ENCODE data around the gene GCLM.
"Not testable (repeated sequence)": the region's sequence is repeated elsewhere in the genome, so short reads cannot be mapped to it uniquely, and the experiment has no call there.

GCLM gene

DNA sequence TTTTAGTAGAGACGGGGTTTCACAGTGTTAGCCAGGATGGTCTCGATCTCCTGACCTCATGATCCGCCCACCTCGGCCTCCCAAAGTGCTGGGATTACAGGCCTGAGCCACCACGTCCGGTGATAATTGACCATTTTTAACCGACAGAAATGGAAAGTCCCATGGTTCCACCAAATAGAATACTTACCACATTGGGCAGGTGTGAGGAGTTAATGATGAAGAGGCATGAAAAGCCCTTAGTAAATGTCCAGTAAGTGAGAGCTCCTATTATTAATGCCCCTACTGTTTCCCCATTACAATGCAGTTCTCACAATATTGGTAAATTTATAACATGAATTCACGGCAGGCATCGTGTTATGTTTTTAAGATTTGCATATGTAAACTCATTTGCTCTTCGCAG, 8.1 kb upstream of the GCLM start:
- FAIRE-seq (no peak), DNase-seq (ENCODE audit: insufficient read length, low spot score) (no peak)
- TF ChIP-seq PAX5 (IDR thresholded peaks at IDR 0.05; ENCODE audit: insufficient read depth, low read length, severe bottlenecking) = no peak
- TF ChIP-seq POU2F2 (IDR thresholded peaks at IDR 0.05; ENCODE audit: low read depth, low read length) = no peak
- TF ChIP-seq POLR2A (IDR thresholded peaks at IDR 0.05; ENCODE audit: low read depth, low read length) = no peak
- TF ChIP-seq TAF1 (IDR thresholded peaks at IDR 0.05; ENCODE audit: low read depth, low read length) = no peak
- no peak for TF ChIP-seq POLR2AphosphoS5 (IDR thresholded peaks at IDR 0.05; ENCODE audit: low read depth, low read length)
- TF ChIP-seq SPI1 (IDR thresholded peaks at IDR 0.05; ENCODE audit: low read depth, low read length) = no peak

DNA sequence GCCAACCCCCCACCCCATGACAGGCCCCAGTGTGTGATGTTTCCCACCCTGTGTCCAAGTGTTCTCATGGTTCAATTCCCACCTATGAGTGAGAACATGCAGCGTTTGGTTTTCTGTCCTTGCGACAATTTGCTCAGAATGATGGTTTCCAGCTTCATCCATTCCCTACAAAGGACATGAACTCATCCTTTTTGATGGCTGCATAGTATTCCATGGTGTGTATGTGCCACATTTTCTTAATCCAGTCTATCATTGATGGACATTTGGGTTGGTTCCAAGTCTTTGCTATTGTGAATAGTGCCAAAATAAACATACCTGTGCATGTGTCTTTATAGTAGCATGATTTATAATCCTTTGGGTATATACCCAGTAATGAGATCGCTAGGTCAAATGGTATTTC, 1.6 kb upstream of the GCLM start:
- DNase-seq (ENCODE audit: insufficient read length, low spot score); FAIRE-seq: not testable (repeated sequence)

DNA sequence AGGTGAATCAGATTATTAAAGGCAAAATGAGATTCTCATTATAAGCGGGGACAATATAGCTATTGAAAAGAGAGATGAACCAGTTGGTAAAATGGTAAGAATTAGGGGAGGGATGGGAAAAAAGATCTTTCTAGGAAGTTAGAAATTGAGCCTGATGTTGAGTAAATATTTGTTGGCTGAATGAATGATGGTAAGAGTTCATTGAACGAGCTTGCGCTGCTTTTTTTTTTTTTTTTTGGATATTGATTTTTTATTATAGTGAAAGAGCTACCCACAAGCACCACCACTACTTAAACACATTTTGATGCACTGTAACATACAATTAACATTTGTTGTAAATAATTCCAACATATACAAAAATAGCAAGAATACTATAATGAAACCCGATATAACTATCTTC, 1.1 kb upstream of the GCLM start:
- peak; percentile 9 for FAIRE-seq
- DNase-seq (ENCODE audit: insufficient read length, low spot score) = no peak
- TF ChIP-seq PAX5 (IDR thresholded peaks at IDR 0.05; ENCODE audit: insufficient read depth, low read length, severe bottlenecking) = no peak
- no peak for TF ChIP-seq POLR2A (IDR thresholded peaks at IDR 0.05; ENCODE audit: low read depth, low read length)
- TF ChIP-seq SPI1 (IDR thresholded peaks at IDR 0.05; ENCODE audit: low read depth, low read length) = no peak
- TF ChIP-seq TAF1 (IDR thresholded peaks at IDR 0.05; ENCODE audit: low read depth, low read length) = no peak
- no peak for TF ChIP-seq POLR2AphosphoS5 (IDR thresholded peaks at IDR 0.05; ENCODE audit: low read depth, low read length)
- no peak for TF ChIP-seq POU2F2 (IDR thresholded peaks at IDR 0.05; ENCODE audit: low read depth, low read length)

DNA sequence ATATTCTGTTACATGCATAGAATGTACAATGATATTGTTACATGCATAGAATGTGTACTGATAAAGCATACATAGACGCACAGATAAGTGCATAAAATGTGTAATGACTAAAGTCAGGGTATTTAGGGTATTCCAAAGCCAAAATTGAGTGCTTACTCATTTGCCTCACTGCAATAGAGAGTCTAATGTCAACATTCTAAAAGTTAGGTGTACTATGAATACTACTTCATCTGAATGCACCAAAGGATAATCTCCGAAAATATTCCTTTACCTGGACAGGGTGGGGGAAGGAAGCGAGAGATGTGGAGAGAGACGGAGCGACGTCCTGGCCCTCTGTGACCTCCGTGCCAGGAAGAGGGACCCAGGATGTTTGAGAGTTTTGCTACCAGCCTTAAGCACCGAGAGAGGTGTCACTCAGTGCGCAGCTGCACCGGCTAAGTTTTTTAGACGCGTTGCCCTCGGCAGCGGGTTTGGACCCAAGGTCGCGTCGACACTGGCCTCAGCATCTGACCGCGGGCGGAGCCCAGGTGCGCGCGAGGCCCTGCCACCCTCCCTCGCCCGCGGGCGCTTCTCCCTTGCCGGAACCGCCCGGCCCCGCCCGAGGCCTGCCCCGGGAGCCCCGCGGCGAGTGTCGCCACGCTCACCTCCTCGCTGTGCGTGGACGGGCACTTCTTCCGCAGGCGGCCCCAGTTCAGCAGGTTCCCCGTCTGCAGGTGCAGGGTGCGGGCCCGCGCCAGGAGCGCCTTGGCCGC, 660 bp downstream of the GCLM start:
- peak; percentile 62 for FAIRE-seq
- DNase-seq (ENCODE audit: insufficient read length, low spot score) = peak; percentile 38
- no peak for TF ChIP-seq SPI1 (IDR thresholded peaks at IDR 0.05; ENCODE audit: low read depth, low read length)
- TF ChIP-seq POLR2A (IDR thresholded peaks at IDR 0.05; ENCODE audit: low read depth, low read length) = no peak
- no peak for TF ChIP-seq POLR2AphosphoS5 (IDR thresholded peaks at IDR 0.05; ENCODE audit: low read depth, low read length)
- no peak for TF ChIP-seq TAF1 (IDR thresholded peaks at IDR 0.05; ENCODE audit: low read depth, low read length)
- no peak for TF ChIP-seq PAX5 (IDR thresholded peaks at IDR 0.05; ENCODE audit: insufficient read depth, low read length, severe bottlenecking)
- TF ChIP-seq POU2F2 (IDR thresholded peaks at IDR 0.05; ENCODE audit: low read depth, low read length) = no peak

DNA sequence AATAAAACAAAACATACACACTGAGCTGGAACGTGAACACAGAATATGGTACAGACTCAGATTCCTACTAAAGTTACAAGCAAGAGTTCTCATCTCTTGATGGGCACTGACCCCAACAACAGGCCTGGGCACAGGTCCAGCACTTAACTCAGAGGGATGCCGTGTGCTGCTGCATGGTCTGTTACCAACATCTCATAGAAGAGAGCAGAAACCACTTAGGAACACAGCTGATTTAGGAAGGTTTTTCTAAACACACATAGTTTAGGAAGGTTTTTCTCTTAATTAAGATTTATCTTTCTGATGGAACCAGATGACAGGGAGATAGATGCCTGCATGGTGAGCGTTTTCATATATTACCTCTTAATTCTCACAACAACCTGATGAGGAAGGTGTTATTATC, 1.5 kb downstream of the GCLM start:
- FAIRE-seq = no peak
- TF ChIP-seq TAF1 (IDR thresholded peaks at IDR 0.05; ENCODE audit: low read depth, low read length) = no peak
- no peak for TF ChIP-seq PAX5 (IDR thresholded peaks at IDR 0.05; ENCODE audit: insufficient read depth, low read length, severe bottlenecking)
- TF ChIP-seq POLR2A (IDR thresholded peaks at IDR 0.05; ENCODE audit: low read depth, low read length) = no peak
- no peak for TF ChIP-seq POLR2AphosphoS5 (IDR thresholded peaks at IDR 0.05; ENCODE audit: low read depth, low read length)
- TF ChIP-seq SPI1 (IDR thresholded peaks at IDR 0.05; ENCODE audit: low read depth, low read length) = no peak
- no peak for TF ChIP-seq POU2F2 (IDR thresholded peaks at IDR 0.05; ENCODE audit: low read depth, low read length)

DNA sequence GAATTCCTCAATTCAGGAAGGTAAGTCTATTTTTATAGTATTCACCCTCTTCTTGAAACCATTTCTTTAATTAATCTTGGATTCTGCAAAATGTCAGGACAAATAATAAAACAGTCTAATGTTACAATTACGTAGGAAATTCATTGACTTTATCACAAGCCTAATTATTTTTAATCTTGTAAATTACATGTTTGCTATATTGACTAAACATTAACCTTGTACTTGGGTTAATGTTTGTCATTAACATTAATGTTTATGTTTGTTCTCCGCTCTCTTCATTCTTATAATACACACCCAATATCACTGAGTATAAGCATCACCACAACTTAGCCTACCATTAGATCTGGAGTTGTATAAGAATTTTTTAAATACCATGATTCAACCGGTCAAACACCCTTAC, 2.8 kb downstream of the GCLM start:
- no peak for TF ChIP-seq TAF1 (IDR thresholded peaks at IDR 0.05; ENCODE audit: low read depth, low read length)
- TF ChIP-seq PAX5 (IDR thresholded peaks at IDR 0.05; ENCODE audit: insufficient read depth, low read length, severe bottlenecking) = no peak
- TF ChIP-seq POLR2A (IDR thresholded peaks at IDR 0.05; ENCODE audit: low read depth, low read length) = no peak
- TF ChIP-seq SPI1 (IDR thresholded peaks at IDR 0.05; ENCODE audit: low read depth, low read length) = no peak
- TF ChIP-seq POU2F2 (IDR thresholded peaks at IDR 0.05; ENCODE audit: low read depth, low read length) = no peak
- TF ChIP-seq POLR2AphosphoS5 (IDR thresholded peaks at IDR 0.05; ENCODE audit: low read depth, low read length) = no peak
- no peak for FAIRE-seq

More for the DNA sequence above, 1.5 kb downstream of the GCLM start:
- DNase-seq (ENCODE audit: insufficient read length, low spot score) = no peak

DNA sequence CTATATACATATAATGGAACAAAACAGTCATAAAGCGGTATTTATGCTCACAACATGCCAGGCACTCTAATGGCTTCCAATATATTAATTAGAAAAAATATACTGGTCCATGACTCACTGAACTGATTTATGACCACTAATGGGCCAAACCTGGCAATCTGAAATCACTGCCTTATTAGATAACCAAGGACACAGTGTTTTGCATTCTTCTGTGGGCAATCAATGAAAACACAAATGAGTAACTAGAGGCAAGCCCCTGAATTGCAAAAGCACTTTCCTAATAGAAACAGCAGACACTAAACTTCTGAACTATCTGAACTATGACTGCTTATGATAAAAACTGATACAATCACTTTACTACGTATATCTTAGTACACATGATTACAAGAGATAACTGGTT, 3.5 kb downstream of the GCLM start:
- DNase-seq (ENCODE audit: insufficient read length, low spot score) (no peak), FAIRE-seq (no peak)
- TF ChIP-seq TAF1 (IDR thresholded peaks at IDR 0.05; ENCODE audit: low read depth, low read length) = no peak
- no peak for TF ChIP-seq POLR2AphosphoS5 (IDR thresholded peaks at IDR 0.05; ENCODE audit: low read depth, low read length)
- TF ChIP-seq SPI1 (IDR thresholded peaks at IDR 0.05; ENCODE audit: low read depth, low read length) = no peak
- no peak for TF ChIP-seq POU2F2 (IDR thresholded peaks at IDR 0.05; ENCODE audit: low read depth, low read length)
- TF ChIP-seq PAX5 (IDR thresholded peaks at IDR 0.05; ENCODE audit: insufficient read depth, low read length, severe bottlenecking) = no peak
- TF ChIP-seq POLR2A (IDR thresholded peaks at IDR 0.05; ENCODE audit: low read depth, low read length) = no peak

More for the DNA sequence above, 2.8 kb downstream of the GCLM start:
- DNase-seq (ENCODE audit: insufficient read length, low spot score) = no peak

DNA sequence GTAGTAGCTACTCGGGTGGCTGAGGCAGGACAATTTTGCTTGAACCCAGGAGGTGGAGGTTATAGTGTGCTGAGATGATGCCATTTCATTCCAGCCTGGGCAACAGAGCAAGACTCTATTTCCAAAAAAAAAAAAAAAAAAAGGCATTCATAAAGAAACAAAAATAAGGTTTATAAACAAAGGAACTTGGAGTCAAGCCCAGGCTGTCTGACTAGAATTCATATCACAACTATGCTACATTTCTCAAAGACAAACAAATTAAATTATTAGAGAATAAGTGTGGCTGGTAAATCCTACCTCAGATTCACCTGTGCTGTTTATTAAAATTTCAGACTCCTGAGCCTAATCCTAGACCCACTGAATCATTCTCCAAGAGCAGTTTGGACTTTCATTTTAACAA, 4.2 kb downstream of the GCLM start:
- DNase-seq (ENCODE audit: insufficient read length, low spot score) = no peak
- TF ChIP-seq POU2F2 (IDR thresholded peaks at IDR 0.05; ENCODE audit: low read depth, low read length) = no peak
- TF ChIP-seq TAF1 (IDR thresholded peaks at IDR 0.05; ENCODE audit: low read depth, low read length) = no peak
- TF ChIP-seq SPI1 (IDR thresholded peaks at IDR 0.05; ENCODE audit: low read depth, low read length) = no peak
- no peak for TF ChIP-seq POLR2A (IDR thresholded peaks at IDR 0.05; ENCODE audit: low read depth, low read length)
- TF ChIP-seq PAX5 (IDR thresholded peaks at IDR 0.05; ENCODE audit: insufficient read depth, low read length, severe bottlenecking) = no peak
- no peak for TF ChIP-seq POLR2AphosphoS5 (IDR thresholded peaks at IDR 0.05; ENCODE audit: low read depth, low read length)
- no peak for FAIRE-seq

DNA sequence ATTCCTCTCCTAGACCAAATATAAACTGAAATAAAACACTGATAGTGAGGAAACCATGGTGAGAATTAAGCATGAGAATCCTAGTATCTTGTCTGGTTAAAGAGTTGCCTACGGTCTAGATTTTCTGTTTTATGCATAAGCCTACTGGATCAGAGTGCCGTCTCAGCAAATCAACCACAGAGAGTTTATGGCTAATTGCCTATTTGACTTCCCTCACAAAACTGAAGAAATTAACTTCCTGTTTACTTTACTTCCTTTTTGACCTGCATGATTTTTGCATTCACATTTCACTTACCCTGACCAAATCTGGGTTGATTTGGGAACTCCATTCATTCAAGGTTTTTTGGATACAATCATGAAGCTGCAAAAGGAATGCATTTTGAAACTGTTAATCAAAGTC, 5.0 kb downstream of the GCLM start:
- no peak for TF ChIP-seq TAF1 (IDR thresholded peaks at IDR 0.05; ENCODE audit: low read depth, low read length)
- no peak for TF ChIP-seq PAX5 (IDR thresholded peaks at IDR 0.05; ENCODE audit: insufficient read depth, low read length, severe bottlenecking)
- no peak for TF ChIP-seq POU2F2 (IDR thresholded peaks at IDR 0.05; ENCODE audit: low read depth, low read length)
- no peak for TF ChIP-seq SPI1 (IDR thresholded peaks at IDR 0.05; ENCODE audit: low read depth, low read length)
- no peak for TF ChIP-seq POLR2AphosphoS5 (IDR thresholded peaks at IDR 0.05; ENCODE audit: low read depth, low read length)
- no peak for TF ChIP-seq POLR2A (IDR thresholded peaks at IDR 0.05; ENCODE audit: low read depth, low read length)
- no peak for DNase-seq (ENCODE audit: insufficient read length, low spot score)
- FAIRE-seq = peak; percentile 63

Measured in GM12891 (cell line).